ENCODE measurements around the gene CMA1. TPM values are rescaled to one million over a fixed set of nuclear protein-coding genes. Genes with fewer than 3 reads are reported as not detected.
"Not testable (repeated sequence)": the region's sequence is repeated elsewhere in the genome, so short reads cannot be mapped to it uniquely, and the experiment has no call there.

CMA1 gene
- total RNA-seq, 1 donor from 2014 or later, result not detected

- TF ChIP-seq CTCF (conservative IDR thresholded peaks at IDR 0.05), result no peak
- Mint-ChIP-seq H3K36me3 (no peaks in the 10 kb centered on the region), H3K4me3 (no peak overlapping the region), H3K9me3 (no peaks in the 10 kb centered on the region), H3K27ac (no peak overlapping the region), H3K4me1 (ENCODE audit: unreplicated experiment) (no peaks in the 10 kb centered on the region), H3K27me3 (no peaks in the 10 kb centered on the region)
- DNase-seq (ENCODE audit: extremely low spot score, unreplicated experiment), result no peak
Measured at GRCh38 chr14:24518851-24519250, 10.8 kb upstream of the CMA1 start.

- Mint-ChIP-seq H3K9me3 (no peaks in the 10 kb centered on the region), H3K36me3 (no peaks in the 10 kb centered on the region), H3K27ac (no peak overlapping the region), H3K27me3 (no peaks in the 10 kb centered on the region), H3K4me1 (ENCODE audit: unreplicated experiment) (no peaks in the 10 kb centered on the region), H3K4me3 (no peak overlapping the region)
- no peak for DNase-seq (ENCODE audit: extremely low spot score, unreplicated experiment)
- TF ChIP-seq CTCF (conservative IDR thresholded peaks at IDR 0.05), result no peak
Measured at GRCh38 chr14:24514209-24514608, 6.1 kb upstream of the CMA1 start.

- Mint-ChIP-seq H3K9me3 (no peaks in the 10 kb centered on the region), H3K4me1 (ENCODE audit: unreplicated experiment) (no peaks in the 10 kb centered on the region), H3K27ac (no peak overlapping the region), H3K4me3 (no peak overlapping the region), H3K36me3 (no peaks in the 10 kb centered on the region), H3K27me3 (no peaks in the 10 kb centered on the region)
- no peak for TF ChIP-seq CTCF (conservative IDR thresholded peaks at IDR 0.05)
- DNase-seq (ENCODE audit: extremely low spot score, unreplicated experiment), result no peak
Measured at GRCh38 chr14:24513009-24513408, 4.9 kb upstream of the CMA1 start.

GRCh38 chr14:24506443-24506842 is 1.6 kb downstream of the CMA1 start:
- no peak for DNase-seq (ENCODE audit: extremely low spot score, unreplicated experiment)
- no peaks in the 10 kb centered on the region for H3K36me3 Mint-ChIP-seq
- TF ChIP-seq CTCF (conservative IDR thresholded peaks at IDR 0.05), result no peak
- no peaks in the 10 kb centered on the region for H3K4me1 Mint-ChIP-seq (ENCODE audit: unreplicated experiment)
- H3K27ac Mint-ChIP-seq, result no peak overlapping the region
- no peak overlapping the region for H3K4me3 Mint-ChIP-seq
- H3K9me3 Mint-ChIP-seq, result no peaks in the 10 kb centered on the region
- H3K27me3 Mint-ChIP-seq, result no peaks in the 10 kb centered on the region

- Mint-ChIP-seq H3K4me3 (no peak overlapping the region), H3K9me3 (no peaks in the 10 kb centered on the region), H3K36me3 (no peaks in the 10 kb centered on the region), H3K27ac (no peak overlapping the region), H3K27me3 (no peaks in the 10 kb centered on the region), H3K4me1 (ENCODE audit: unreplicated experiment) (no peaks in the 10 kb centered on the region)
- TF ChIP-seq CTCF (conservative IDR thresholded peaks at IDR 0.05), result no peak
- no peak for DNase-seq (ENCODE audit: extremely low spot score, unreplicated experiment)
Measured at GRCh38 chr14:24504425-24504950, 3.6 kb downstream of the CMA1 start.

- DNase-seq (ENCODE audit: extremely low spot score, unreplicated experiment); H3K36me3 Mint-ChIP-seq; H3K4me1 Mint-ChIP-seq (ENCODE audit: unreplicated experiment); H3K27ac Mint-ChIP-seq; H3K4me3 Mint-ChIP-seq; H3K9me3 Mint-ChIP-seq; H3K27me3 Mint-ChIP-seq: not testable (repeated sequence)
Measured at GRCh38 chr14:24491586-24492408, 16.3 kb downstream of the CMA1 start.

Measured in type B pancreatic cell (in vitro differentiated cells).